Left ventricle myocardium superior (tissue), 1 donor: ENCODE results near the gene HSPB1. TPM values are rescaled to one million over a fixed set of nuclear protein-coding genes. Genes with fewer than 3 reads are reported as not detected.
"Not testable (repeated sequence)": the region's sequence is repeated elsewhere in the genome, so short reads cannot be mapped to it uniquely, and the experiment has no call there.

ENCODE experiments used
- ATAC-seq: fragments of 200-7000 bp; cut with Tn5 transposase; one replicate; pipeline ENCODE4 v1.9.1; 2020; ENCODE audit warnings: mild to moderate bottlenecking, moderate library complexity
- DNase-seq: peaks from one replicate; pipeline ENCODE4 v3.0.0-alpha.2; 2020
- intact Hi-C: fragments of 100-400 bp; cut with micrococcal nuclease; formaldehyde crosslinking; loops from one replicate; pipeline ENCODE4 v1.11.0; 2022
- long read RNA-seq: library from polyadenylated mRNA; unstranded; transcript quantifications from one replicate; pipeline ENCODE4 v2.0.0, GENCODE V29; 2021
- total RNA-seq: library from RNA; stranded (reverse); fragmentation: NEBNext Ultra II Directional; extraction: Animal tissue kit (Norgen Biotek cat#: 25700); gene quantifications from one replicate; pipeline ENCODE4 v1.2.1, GENCODE V29; 2021
- donor health status: DM: no; HTN: yes; CAD: no; lungs with severe emphysema.

Gene HSPB1
- total RNA-seq, result 2,442 TPM
- long read RNA-seq, transcript HSPB1-201 (3 exons, 909 nt), result major isoform, 1,642 of 2,397 reads
- long read RNA-seq, transcript HSPB1-203 (2 exons, 1,455 nt), result minor isoform, 704 of 2,397 reads
- long read RNA-seq, partial matches to known transcripts, result 3 of 2,397 reads
- long read RNA-seq, other reads (novel, unspliced or antisense), result 48 of 2,397 reads

DNA sequence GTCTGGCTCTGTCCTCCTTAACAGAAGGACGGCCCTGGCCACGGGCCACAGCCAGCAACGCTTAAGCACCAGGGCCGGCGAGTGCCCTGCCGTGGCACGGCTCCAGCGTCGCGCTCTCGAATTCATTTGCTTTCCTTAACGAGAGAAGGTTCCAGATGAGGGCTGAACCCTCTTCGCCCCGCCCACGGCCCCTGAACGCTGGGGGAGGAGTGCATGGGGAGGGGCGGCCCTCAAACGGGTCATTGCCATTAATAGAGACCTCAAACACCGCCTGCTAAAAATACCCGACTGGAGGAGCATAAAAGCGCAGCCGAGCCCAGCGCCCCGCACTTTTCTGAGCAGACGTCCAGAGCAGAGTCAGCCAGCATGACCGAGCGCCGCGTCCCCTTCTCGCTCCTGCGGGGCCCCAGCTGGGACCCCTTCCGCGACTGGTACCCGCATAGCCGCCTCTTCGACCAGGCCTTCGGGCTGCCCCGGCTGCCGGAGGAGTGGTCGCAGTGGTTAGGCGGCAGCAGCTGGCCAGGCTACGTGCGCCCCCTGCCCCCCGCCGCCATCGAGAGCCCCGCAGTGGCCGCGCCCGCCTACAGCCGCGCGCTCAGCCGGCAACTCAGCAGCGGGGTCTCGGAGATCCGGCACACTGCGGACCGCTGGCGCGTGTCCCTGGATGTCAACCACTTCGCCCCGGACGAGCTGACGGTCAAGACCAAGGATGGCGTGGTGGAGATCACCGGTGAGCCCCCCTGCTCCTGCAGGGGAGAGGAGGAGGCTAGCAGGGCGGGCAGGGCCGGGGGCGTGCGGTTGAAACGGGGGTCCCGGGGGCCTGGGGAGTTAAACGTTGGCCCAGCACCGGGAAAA is at the start of gene HSPB1:
TSS of gene HSPB1 (plus strand) at position 327 of the 855 bp plus-strand sequence. CDS start at position 367, 40 bp downstream.
- peak; percentile 98 for DNase-seq
- ATAC-seq, result peak; percentile 82
- intact Hi-C loops, result no loop called here

DNA sequence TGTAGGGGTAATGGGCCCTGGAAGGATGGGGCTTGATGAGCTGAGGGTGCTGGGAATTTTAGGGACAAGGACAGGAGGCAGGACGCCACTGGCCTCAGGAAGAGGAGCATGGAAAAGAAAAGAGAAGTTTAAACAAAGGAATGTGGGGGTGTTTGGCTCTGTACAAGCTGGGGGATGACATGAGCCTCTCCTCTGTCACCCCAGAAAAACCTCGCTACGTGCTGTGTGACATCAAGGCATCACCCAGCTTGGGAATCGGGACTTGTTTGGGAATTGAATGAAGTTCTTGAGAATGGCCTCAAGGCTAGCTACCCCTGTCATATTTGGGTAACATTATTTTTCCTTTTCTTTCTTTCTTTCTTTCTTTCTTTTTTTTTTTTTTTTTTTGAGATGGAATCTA is 47.7 kb upstream of the HSPB1 start:
- intact Hi-C loops, result no loop called here
- no peak for DNase-seq
- ATAC-seq, result no peak

DNA sequence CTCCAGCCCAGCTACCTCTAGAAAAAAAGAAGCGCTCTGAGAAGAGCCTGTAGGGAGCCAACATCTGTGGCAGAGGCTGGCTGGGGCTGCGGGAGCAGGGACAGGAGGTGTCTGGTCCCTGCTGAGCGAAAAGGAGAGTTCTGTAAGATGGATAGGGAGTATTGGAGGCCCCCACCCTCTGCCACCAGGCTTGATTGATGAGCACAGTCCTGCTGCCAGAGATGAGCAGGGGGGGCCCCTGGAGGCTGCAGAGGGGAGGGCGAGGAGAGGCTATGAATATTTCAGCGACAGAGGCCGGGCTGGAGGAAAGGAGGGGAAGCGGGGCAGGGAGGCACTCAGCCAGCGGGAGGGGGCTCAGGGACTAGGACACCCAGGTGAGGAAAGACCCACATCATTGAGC is 44.5 kb upstream of the HSPB1 start:
- DNase-seq (no peak), ATAC-seq (no peak)
- intact Hi-C loops, result no loop called here

DNA sequence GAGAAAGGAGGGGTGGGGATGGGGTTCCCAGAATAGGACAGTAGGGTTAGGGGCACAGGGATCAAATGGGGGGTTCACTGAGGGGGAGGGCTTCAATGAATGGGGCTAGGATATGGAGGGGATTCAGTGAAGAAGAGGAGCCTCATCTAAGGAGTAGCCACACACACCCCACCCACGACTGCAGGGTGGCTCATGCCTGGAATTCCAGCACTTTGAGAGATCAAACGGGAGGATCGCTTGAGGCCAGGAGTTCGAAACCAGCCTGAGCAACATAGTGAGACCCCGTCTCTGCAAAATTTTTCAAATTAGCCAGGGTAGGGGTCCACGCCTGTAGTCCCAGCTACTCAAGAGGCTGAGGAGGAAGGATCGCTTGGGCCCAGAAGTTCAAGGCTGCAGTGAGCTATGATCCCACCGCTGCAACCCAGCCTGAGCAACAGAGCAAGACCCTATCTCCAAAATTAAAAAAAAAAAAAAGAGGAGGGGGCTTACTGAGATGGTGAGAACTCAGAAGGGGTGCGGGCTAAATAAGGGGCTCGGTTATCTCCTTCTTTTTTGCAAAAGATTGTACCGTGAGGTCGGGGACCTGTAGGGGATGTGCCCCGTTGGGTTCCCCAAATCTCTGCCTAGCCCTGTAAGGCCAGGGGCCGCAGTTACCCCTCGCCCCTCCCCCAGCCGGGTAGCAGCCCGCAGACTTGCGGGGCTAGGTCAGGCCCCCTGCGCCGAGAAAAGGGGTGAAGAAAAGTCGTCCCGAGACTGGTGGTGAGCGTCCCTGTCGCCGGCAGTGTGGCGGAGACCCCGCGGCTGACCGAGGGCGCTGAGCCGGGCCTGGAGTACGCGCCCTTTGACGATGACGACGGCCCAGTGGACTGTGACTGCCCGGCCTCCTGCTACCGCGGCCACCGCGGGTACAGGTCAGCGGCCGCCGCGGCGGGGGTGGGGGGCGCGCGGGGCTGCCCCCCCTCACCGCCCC is 43.1 kb upstream of the HSPB1 start:
- ATAC-seq (no peak), DNase-seq (no peak)
- intact Hi-C loops, result no loop called here

DNA sequence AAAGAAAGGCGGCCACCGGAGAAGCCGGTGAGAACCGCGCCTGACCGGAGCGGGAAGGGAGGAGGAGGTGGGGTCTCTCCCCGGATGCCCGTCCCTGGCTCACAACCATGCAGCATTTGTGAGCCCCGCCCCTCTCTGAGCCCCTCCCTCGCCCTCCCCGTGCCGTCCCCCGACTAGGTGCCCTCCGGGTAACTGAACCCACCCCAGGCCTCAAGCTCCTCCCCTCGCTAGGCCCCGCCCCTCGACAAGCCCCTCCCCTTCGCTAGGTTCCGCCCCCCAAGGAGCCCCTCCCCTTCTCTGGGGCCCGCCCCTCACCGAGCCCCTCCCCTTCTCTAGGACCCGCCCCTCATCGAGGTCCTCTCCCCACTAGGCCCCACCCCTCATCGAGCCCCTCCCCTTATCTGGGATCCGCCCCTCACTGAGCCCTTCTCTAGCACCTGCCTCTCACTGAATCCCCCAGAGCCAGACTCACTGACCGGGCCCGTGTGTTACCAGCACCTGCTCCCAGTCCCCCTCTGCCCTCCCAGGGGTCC is 42.2 kb upstream of the HSPB1 start:
- ATAC-seq (no peak), DNase-seq (no peak)
- intact Hi-C loops, result no loop called here

DNA sequence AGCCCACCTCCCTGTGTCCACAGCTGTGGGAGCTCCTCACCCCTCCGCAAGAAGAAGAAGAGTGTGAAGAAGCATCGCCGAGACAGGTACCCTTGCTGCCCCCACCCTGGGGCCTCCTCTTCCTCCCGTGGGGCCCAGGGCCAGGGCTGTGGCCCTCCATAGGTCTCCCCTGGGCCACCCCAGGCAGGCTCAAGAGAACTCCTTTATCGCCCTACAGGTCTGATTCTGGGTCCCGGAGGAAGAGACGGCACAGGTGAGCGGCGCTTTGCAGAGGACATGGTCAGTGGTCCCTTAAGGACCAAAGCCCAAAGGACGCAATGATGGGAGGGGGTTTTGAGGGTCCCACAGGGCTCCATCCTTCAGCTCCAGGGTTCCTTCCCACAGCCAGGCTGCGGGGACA is 41.1 kb upstream of the HSPB1 start:
- intact Hi-C loops, result no loop called here
- DNase-seq (no peak), ATAC-seq (no peak)

DNA sequence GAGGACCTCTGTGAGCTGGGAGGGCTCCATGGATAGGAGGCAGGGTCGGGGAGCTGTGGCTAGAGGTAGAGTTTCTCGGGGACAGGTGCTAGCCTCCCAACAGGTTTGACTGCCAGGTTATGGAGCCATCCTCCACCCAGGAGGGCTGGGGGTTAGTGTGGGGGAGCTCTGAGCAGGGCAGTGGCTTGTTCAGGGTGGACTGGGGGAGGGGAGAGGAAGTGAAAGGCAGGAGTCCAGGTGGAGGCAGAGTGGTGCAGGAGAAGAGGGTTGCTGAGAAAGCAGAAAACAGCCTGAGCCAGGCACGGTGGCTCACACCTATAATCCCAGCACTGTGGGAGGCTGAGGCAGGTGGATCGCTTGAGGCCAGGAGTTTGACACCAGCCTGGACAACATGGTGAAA is 40.5 kb upstream of the HSPB1 start:
- intact Hi-C loops, result no loop called here

DNA sequence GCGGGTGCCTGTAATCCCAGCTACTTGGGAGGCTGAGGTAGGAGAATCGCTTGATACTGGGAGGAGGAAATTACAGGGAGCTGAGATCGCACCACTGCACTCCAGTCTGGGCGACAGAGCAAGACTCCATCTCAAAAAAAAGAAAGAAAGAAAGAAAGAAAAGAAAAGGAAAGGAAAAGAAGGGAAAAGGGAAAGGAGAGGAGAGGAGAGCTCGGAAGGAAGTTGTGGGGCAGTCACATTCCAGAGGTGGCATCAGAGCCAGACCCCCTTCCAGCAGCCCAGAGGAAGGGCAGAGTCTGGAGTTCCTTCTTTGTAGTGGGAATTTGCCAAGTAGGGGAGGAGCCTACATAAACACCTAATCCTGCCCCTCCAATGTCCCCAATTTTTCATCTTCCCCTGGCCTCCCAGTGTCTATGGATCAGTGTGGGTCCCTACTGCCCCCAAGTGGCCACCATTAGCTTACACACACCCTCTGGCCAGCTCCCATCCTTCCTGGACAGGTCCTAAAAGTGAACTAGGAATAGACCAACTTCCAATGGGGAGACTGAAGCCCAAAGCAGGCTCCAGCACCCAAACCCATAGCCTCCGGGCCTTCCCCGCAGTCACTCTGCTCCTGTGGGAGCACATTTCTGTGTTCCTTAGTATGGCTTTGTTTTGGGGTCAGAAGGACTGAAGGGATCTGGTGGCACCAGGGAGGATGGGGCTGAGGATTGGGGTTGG is 39.6 kb upstream of the HSPB1 start:
- peak; percentile 87 for ATAC-seq
- intact Hi-C loops, result no loop called here
- no peak for DNase-seq

More for the DNA sequence above, 40.5 kb upstream of the HSPB1 start:
- DNase-seq, result no peak
- ATAC-seq, result no peak

DNA sequence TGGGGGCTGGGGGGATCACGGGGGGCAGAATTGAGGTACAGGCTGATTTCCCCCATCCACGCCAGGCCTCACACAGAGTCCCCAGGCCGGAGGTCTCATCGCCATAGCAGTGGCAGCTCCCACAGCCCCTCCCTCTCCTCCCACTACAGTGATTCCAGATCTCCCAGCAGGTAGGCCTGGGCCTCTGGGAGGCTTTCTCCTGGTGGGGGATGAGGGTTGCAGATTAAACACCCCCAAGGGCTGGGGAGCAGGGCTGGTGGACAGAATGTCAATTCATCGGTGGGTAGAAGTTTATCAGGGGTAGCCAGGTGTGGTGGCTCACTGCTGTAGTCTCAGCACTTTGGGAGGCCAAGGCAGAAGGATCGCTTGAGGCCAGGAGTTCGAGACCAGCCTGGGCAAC is 37.2 kb upstream of the HSPB1 start:
- no peak for ATAC-seq
- intact Hi-C loops, result no loop called here
- DNase-seq, result no peak

DNA sequence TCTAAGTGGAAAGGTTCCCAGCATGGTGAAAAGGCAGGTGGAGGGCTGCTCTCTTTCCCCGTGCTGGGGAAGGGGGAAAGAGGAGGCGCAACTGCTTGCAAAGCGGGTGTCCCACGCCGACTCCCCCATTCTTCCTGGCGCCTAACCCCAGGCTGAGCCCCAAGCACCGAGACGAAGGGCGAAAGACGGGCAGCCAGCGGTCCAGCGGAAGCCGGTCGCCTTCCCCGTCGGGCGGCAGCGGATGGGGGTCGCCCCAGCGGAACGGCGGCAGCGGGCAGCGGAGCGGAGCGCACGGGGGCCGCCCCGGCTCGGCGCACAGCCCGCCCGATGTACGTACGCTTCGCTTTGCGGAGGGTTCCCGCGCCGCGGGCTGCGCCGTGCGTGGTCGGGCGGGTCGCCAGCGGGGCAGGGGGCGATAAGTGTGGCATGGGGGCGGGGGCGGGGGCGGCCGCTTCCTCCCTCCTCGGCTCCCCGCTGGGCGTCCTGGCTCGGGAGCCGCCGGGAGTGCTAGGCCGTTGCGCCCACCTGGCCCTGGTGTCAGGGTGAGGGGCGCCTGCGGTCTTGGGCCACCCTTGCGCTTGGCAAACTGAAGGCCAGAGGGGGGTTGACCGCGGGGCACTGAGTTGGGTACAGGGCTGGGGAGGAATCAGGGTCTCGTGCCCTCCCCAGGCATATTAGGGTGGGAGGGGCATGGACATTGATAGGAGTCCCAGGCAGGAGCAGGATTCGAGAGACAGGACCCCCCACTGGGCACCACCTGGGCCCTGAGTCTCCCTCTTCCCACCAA is 35.2 kb upstream of the HSPB1 start:
- DNase-seq (no peak), ATAC-seq (no peak)
- intact Hi-C loops, result no loop called here

DNA sequence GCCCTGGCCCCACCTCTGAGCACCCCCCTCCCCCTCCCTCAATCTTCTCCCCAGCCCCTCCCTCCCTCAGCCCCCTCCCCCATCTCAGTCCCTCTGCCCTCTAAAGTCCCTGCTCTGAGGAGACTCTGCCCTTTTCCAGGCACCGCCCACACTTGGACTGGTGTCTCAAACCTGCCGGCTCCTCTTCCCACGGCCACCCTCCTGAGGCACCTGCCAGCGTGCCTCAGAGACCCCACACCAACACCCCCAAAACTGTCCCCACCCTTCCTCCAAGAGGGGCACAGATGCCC is 34.6 kb upstream of the HSPB1 start:
- ATAC-seq (no peak), DNase-seq (no peak)
- intact Hi-C loops, result no loop called here

DNA sequence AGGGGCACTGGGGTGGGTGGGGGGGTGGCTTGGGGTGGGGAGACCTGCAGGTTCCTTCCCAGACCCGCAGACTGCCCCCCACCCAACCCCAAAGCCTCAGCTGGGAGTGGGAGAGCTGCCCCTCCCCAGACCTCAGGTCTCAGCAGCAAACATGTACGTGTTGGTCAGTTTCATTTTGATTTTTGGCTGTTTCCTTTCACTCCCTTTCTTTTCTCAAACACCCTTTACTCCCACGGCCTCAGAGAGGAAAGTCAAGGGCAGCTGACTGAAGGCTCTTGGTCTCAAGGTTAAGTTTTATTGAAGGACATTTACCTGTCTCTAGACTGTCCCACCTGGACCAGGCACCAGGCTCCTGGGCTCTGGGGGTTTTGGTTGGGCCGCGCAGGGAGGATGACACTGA is 34.1 kb upstream of the HSPB1 start:
- ATAC-seq, result no peak
- intact Hi-C loops, result no loop called here

DNA sequence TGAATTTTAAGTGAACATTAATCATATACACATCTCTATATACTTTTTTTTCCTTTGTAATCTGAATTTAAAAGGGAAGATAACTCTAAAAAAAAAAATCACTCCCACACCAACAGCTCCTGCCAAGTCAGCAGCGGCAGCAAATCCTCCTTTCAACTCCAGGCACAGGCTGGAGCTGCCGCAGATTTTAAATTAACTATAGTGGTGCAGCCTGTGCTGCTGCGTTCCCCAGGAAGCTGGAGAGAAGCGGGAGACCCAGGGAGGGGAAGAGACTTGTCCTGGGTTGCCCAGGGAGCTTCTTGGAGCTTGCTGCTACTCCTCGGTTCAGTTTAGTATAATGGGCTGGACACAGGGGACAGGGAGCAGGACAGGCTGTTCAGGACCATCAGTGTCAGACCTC is 32.6 kb upstream of the HSPB1 start:
- intact Hi-C loops, result no loop called here
- ATAC-seq, result no peak
- no peak for DNase-seq

More for the DNA sequence above, 34.1 kb upstream of the HSPB1 start:
- no peak for DNase-seq

DNA sequence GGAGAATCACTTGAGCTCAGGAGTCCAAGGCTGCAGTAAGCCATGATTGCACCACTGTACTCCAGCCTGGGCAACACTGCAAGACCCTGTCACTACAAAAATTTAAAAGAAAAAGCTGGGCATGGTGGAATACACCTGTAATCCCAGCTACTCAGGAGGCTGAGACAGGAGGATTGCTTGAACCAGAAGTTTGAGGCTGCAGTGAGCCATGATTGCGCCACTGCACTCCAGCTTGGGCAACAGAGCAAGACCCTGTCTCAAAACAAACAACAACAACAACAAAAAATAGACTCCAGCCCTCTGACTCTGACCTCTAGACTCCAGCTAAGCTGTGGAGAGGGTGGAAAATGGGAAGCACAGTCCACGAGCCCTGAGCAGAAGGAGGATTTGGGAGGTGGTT is 31.1 kb upstream of the HSPB1 start:
- intact Hi-C loops, DNase-seq, ATAC-seq: not testable (repeated sequence)

DNA sequence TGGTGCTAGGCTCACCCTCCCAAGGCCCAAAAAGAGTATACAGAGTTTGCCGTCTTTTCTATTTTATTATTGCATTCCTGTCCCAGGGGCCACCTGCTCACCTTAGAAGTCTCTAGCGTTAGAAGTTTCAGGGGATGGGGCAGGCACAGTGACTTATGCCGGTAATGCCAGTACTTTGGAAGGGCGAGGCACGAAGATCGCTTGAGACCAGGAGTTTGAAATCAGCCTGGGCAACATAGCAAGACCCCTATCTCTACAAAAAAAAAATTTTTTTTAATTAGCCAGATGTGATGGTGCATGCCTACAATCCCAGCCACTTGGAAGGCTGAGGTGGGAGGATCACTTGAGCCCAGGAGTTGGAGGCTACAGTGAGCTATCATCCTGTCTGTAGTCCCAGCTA is 30.3 kb upstream of the HSPB1 start:
- intact Hi-C loops, result no loop called here

DNA sequence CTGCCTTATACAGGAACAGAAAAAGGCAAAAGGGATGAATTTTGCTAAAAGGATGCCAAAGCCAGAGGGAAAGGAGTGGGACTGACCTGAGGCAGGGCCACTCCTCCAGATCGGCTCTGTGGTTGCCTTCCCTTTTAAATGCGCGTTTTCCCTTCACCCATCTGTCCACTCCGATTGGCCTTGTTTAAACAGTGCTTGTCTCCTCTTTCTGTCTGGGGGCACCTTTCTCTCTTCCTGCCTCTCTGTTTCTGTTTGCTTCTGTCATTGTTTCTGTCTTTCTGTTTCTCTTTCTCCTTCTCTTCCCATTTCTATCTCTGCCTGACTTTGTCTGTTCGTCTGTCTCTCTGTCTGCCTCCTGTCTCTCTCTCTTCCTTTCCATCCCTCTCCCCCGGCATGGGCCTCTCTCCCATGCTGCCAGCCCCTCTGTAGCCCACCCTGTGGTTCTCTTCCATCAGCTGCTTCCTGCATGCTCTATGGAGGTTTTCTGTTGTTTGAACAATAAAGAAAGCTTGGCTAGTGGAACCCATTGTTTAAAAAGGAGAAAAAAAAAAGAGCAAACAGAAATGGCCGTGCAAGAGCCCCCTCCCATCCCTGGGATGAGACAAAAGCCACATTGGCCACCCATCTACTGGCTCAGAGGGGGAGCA is 29.5 kb upstream of the HSPB1 start:
- DNase-seq (no peak), ATAC-seq (no peak)
- intact Hi-C loops, result no loop called here

More for the DNA sequence above, 30.3 kb upstream of the HSPB1 start:
- DNase-seq (no peak), ATAC-seq (no peak)

DNA sequence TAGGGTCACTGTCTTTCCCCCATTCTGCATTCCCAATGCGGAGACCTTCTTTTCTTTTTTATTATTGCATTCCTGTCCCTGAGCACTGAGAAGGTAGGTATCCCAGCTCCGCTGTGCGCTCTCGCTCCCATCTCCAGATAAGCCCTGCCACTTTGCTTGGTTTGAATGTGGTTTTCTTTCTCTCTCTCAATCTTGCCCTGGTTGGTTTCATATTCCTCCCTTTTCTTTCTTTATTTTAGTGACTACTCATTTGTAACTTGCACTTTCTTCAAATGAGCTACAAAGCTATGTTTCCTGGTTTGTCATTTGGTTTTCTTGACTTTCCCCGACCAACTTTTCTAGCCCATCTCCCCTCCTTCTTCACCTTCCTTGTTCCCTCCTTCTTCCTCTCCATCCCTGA is 29.0 kb upstream of the HSPB1 start:
- ATAC-seq, result no peak
- intact Hi-C loops, result no loop called here
- no peak for DNase-seq

DNA sequence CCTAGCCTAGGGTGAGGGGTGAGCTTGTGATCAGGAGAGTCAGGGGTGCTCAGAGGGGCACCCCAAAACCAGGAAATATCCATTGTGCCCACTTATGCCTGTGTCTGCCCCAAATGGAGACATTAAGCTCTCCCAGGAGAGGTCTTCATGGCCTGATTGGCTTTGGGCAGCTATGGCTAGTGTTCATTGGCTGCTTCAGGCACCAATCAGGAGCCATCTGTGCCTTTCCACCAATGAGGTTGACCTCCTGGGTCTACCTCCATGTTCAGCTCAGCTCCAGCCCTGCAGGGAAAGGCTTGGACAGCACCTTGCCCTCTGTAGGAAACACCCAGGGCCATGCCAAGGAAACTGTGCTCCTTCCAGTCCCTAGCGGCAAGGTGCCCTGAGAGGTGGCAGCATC is 23.9 kb upstream of the HSPB1 start:
- ATAC-seq (no peak), DNase-seq (no peak)
- intact Hi-C loops, result no loop called here
